ENCODE data around the gene FAS.
"Not testable (repeated sequence)": the region's sequence is repeated elsewhere in the genome, so short reads cannot be mapped to it uniquely, and the experiment has no call there.

Gene FAS

DNA sequence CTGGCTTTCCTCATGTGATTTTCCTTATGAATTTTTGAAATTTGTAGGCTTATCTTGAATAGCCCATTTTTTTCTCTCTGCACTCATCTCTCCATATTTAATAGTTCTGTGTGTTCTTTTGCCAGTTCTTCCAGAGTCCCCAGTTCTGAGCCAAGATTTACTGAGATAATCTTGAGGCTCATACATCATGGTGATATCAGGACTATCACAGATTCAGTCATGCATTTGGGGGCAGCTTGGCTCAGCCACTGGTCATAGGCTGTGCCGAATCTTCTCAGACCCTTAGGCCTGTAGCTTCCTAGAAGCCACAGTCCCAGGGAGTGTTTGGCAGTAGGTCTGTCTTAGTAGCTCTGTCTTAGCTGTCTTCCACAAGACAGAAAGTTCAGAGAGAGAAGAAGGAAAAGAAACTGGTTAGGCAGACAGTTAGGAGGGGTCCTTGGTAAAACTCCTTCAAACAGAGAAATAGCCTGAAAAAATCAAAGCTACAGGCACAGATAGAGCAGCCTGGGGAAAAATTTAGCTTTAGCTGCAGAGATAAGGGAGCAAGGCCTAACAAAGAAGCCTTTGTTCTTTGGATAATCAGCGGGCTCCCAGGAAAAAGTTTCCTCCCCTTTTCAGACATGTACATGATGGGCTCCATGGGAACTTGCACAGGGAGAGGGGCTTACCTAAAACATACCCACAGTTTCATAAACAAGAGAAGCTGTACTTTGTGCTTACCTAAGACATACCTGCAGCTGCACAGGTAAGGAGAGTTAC is 29.1 kb downstream of the FAS start:
- no peak for DNase-seq (ENCODE audit: extremely low read depth, insufficient read length)
- Histone ChIP-seq H3K27me3 (replicated peaks; ENCODE audit: control insufficient read depth, insufficient read depth, low read length) (no peaks in the 10 kb centered on the region), H3K36me3 (ENCODE audit: control insufficient read depth, insufficient read depth, low read length) (peaks cover 21% of the 10 kb centered on the region), H3K4me3 (replicated peaks; ENCODE audit: low read depth, low read length) (no peak overlapping the region)
- TF ChIP-seq CTCF (IDR thresholded peaks at IDR 0.05; ENCODE audit: insufficient read depth, low read length, poor library complexity, severe bottlenecking), result no peak

DNA sequence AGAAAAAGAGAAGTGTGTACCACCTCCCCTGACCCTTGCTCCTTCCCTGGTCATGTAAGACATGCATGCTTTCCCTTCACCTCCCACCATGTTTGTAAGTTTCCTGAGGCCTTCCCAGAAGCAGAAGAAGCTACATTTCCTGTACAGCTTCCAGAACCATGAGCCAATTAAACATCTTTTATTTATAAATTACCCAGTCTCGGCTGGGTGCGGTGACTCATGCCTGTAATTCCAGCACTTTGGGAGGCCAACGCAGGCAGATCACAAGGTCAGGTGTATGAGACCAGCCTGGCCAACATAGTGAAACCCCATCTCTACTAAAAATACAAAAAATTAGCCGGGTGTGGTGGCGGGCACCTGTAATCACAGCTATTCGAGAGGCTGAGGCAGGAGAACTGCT is 30.9 kb downstream of the FAS start:
- DNase-seq (ENCODE audit: extremely low read depth, insufficient read length); H3K4me3 ChIP-seq (replicated peaks; ENCODE audit: low read depth, low read length); H3K27me3 ChIP-seq (replicated peaks; ENCODE audit: control insufficient read depth, insufficient read depth, low read length): not testable (repeated sequence)
- H3K36me3 ChIP-seq (ENCODE audit: control insufficient read depth, insufficient read depth, low read length), result peaks cover 18% of the 10 kb centered on the region

GRCh38 chr10:89022734-89023133 is 32.1 kb downstream of the FAS start:
- DNase-seq (ENCODE audit: extremely low read depth, insufficient read length), result no peak
- Histone ChIP-seq H3K27me3 (replicated peaks; ENCODE audit: control insufficient read depth, insufficient read depth, low read length) (no peaks in the 10 kb centered on the region), H3K36me3 (ENCODE audit: control insufficient read depth, insufficient read depth, low read length) (peaks cover 15% of the 10 kb centered on the region), H3K4me3 (replicated peaks; ENCODE audit: low read depth, low read length) (no peak overlapping the region)
- TF ChIP-seq CTCF (IDR thresholded peaks at IDR 0.05; ENCODE audit: insufficient read depth, low read length, poor library complexity, severe bottlenecking), result no peak

- Histone ChIP-seq H3K4me3 (replicated peaks; ENCODE audit: low read depth, low read length) (no peak overlapping the region), H3K36me3 (ENCODE audit: control insufficient read depth, insufficient read depth, low read length) (peaks cover 5% of the 10 kb centered on the region), H3K27me3 (replicated peaks; ENCODE audit: control insufficient read depth, insufficient read depth, low read length) (no peaks in the 10 kb centered on the region)
- no peak for TF ChIP-seq CTCF (IDR thresholded peaks at IDR 0.05; ENCODE audit: insufficient read depth, low read length, poor library complexity, severe bottlenecking)
- DNase-seq (ENCODE audit: extremely low read depth, insufficient read length), result no peak
Observed at GRCh38 chr10:89025453-89025852, 34.9 kb downstream of the FAS start.

DNA sequence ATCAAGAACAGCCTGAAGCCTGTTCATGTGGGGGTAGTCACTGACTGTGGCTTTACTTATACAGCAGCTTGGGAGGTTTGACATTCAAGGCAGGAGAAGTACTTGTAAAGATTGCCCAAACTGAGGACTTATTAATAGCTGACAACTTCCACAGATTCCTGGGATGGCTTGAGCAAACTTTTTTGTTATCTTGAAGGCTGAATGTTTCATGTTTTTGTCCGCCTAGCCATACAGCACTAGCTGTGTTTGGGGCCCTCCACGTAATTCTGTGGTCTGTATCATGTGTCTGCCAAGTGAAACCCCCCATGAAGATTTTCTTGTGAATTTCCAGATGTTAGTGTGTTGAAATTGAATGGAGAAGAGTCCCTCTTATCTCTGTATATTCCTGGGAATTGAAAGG is 38.6 kb downstream of the FAS start:
- Histone ChIP-seq H3K4me3 (replicated peaks; ENCODE audit: low read depth, low read length) (no peak overlapping the region), H3K36me3 (ENCODE audit: control insufficient read depth, insufficient read depth, low read length) (no peaks in the 10 kb centered on the region; the same call in none of the 2 replicates), H3K27me3 (replicated peaks; ENCODE audit: control insufficient read depth, insufficient read depth, low read length) (no peaks in the 10 kb centered on the region)
- TF ChIP-seq CTCF (IDR thresholded peaks at IDR 0.05; ENCODE audit: insufficient read depth, low read length, poor library complexity, severe bottlenecking), result no peak
- DNase-seq (ENCODE audit: extremely low read depth, insufficient read length), result no peak

DNA sequence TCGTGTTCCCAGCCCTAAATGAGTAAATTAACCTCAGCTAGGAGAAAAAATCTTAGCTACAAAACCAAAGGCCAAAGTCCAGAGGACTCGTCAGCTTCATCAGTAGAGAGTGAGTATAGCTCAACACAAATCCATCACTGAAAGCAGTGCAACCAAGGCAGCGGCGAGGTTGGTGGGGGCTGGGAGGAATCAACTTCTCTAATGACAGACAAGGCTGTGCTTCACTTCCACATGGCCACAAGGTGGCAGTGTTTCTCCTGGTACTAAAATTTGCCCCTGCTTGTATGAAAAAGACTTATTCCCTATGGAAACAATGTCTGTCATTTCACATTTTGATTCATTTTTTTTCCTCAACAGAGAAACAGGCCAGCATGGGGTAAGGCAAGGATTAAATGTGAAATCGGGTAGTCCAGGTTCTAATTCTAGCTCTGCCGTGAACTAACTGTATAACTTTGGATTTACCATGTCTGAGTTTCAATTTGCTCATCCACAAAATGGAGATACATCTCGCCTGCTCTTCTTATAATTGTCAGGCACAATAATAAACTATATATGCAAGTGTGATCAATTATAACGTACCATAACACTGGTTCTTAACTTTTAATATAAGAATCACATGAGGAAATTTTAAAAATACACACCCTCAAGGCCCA is 39.3 kb downstream of the FAS start:
- no peaks in the 10 kb centered on the region for H3K27me3 ChIP-seq (replicated peaks; ENCODE audit: control insufficient read depth, insufficient read depth, low read length)
- peak; percentile 78 for TF ChIP-seq CTCF (IDR thresholded peaks at IDR 0.05; ENCODE audit: insufficient read depth, low read length, poor library complexity, severe bottlenecking)
- no peak overlapping the region for H3K4me3 ChIP-seq (replicated peaks; ENCODE audit: low read depth, low read length)
- DNase-seq (ENCODE audit: extremely low read depth, insufficient read length), result peak; percentile 27
- H3K36me3 ChIP-seq (ENCODE audit: control insufficient read depth, insufficient read depth, low read length), result no peaks in the 10 kb centered on the region; the same call in none of the 2 replicates

Data from GM06990 (cell line).